Neural progenitor cell (in vitro differentiated cells): Measurements from ENCODE around the gene UBE2D3.

Source experiments
- EZH2 ChIP-seq: fragments of 200-600 bp; sonication (generic); IDR thresholded peaks from 2 replicates; pipeline ENCODE4 v1.6.1; 2017; ENCODE audit warnings: antibody characterized with exemption, mild to moderate bottlenecking, moderate library complexity
- TF ChIP-seq, protein P1 (sequence below): fragments of 200-600 bp; sonication (generic); IDR thresholded peaks from 2 replicates; pipeline ENCODE4 v1.5.1; 2017; ENCODE audit warnings: antibody characterized with exemption, mild to moderate bottlenecking

- TF ChIP-seq, protein P1, sequence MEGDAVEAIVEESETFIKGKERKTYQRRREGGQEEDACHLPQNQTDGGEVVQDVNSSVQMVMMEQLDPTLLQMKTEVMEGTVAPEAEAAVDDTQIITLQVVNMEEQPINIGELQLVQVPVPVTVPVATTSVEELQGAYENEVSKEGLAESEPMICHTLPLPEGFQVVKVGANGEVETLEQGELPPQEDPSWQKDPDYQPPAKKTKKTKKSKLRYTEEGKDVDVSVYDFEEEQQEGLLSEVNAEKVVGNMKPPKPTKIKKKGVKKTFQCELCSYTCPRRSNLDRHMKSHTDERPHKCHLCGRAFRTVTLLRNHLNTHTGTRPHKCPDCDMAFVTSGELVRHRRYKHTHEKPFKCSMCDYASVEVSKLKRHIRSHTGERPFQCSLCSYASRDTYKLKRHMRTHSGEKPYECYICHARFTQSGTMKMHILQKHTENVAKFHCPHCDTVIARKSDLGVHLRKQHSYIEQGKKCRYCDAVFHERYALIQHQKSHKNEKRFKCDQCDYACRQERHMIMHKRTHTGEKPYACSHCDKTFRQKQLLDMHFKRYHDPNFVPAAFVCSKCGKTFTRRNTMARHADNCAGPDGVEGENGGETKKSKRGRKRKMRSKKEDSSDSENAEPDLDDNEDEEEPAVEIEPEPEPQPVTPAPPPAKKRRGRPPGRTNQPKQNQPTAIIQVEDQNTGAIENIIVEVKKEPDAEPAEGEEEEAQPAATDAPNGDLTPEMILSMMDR, result no peak
- TF ChIP-seq EZH2, result no peak
These were observed 15.9 kb upstream of the UBE2D3 start for GRCh38 chr4:102843273-102843672.
